Calu3 (cell line): ENCODE data around the gene PRKAA1. TPM values are rescaled to one million over a fixed set of nuclear protein-coding genes. Genes with fewer than 3 reads are reported as not detected.
"Not testable (repeated sequence)": the region's sequence is repeated elsewhere in the genome, so short reads cannot be mapped to it uniquely, and the experiment has no call there.

ENCODE experiments used
- BruUV-seq: library from RNA; stranded (reverse); fragments of 400-500 nt; replicated peaks from 2 replicates; lab custom pipeline; 2021; lab: Mats Ljungman, UMichigan
- CTCF ChIA-PET: fragments of 300-600 bp; sonication (Branson Sonifier 250); formaldehyde crosslinking; loops from one replicate; lab custom pipeline; 2022; ENCODE audit warnings: antibody characterized with exemption; lab: Charles Lee
- DNase-seq: peaks from one replicate; pipeline ENCODE4 v3.0.0; 2022
- H3K27ac Mint-ChIP-seq: one replicate; pipeline ENCODE4 v1.8.0; 2022; ENCODE audit warnings: mixed read lengths; ENCODE audit not compliant: unreplicated experiment
- H3K27me3 Mint-ChIP-seq: one replicate; pipeline ENCODE4 v1.8.0; 2022; ENCODE audit warnings: mixed read lengths; ENCODE audit not compliant: unreplicated experiment
- H3K36me3 Mint-ChIP-seq: one replicate; pipeline ENCODE4 v1.8.0; 2022; ENCODE audit warnings: mild to moderate bottlenecking, moderate library complexity, mixed read lengths; ENCODE audit not compliant: insufficient read depth, unreplicated experiment
- H3K4me1 Mint-ChIP-seq: one replicate; pipeline ENCODE4 v1.8.0; 2022; ENCODE audit warnings: mild to moderate bottlenecking, low read depth, mixed read lengths; ENCODE audit not compliant: unreplicated experiment
- H3K4me3 Mint-ChIP-seq: one replicate; pipeline ENCODE4 v1.8.0; 2022; ENCODE audit warnings: mild to moderate bottlenecking, low read depth, moderate library complexity, mixed read lengths; ENCODE audit not compliant: unreplicated experiment
- H3K9me3 Mint-ChIP-seq: one replicate; pipeline ENCODE4 v1.8.0; 2022; ENCODE audit warnings: low read depth, mixed read lengths; ENCODE audit not compliant: unreplicated experiment
- CTCF ChIP-seq: fragments of 200-600 bp; IDR thresholded peaks from one replicate; pipeline ENCODE4 v1.8.0; 2022; ENCODE audit warnings: antibody characterized with exemption; ENCODE audit not compliant: unreplicated experiment
- intact Hi-C: fragments of 100-400 bp; cut with micrococcal nuclease; formaldehyde crosslinking; loops from one replicate; pipeline ENCODE4 v1.10.0; 2022; ENCODE audit not compliant: unreplicated experiment
- total RNA-seq: library from RNA; stranded (reverse); gene quantifications from 2 replicates; pipeline ENCODE4 v1.2.3, GENCODE V29; 2022

PRKAA1 gene
- total RNA-seq, 1 experiment from 2014 or later, result 118 TPM

- no TSS peak for BruUV-seq
- H3K4me3 Mint-ChIP-seq, result no peak overlapping the region
- DNase-seq, result no peak
- no peaks in the 10 kb centered on the region for H3K4me1 Mint-ChIP-seq
- intact Hi-C loops, result no loop called here
- no peak overlapping the region for H3K27ac Mint-ChIP-seq
- H3K9me3 Mint-ChIP-seq, result no peaks in the 10 kb centered on the region
- CTCF ChIA-PET, result interaction anchor here (0.8 kb wide), 1 partner anchor 31 kb away, joined by 3 read pairs; no protein-coding TSS in a partner anchor
- no peaks in the 10 kb centered on the region for H3K27me3 Mint-ChIP-seq
- peak; percentile 36 for TF ChIP-seq CTCF
- H3K36me3 Mint-ChIP-seq, result no peaks in the 10 kb centered on the region
Observed at GRCh38 chr5:40716000-40716399, 82.2 kb downstream of the PRKAA1 start.

- Mint-ChIP-seq H3K9me3 (no peaks in the 10 kb centered on the region), H3K4me1 (no peaks in the 10 kb centered on the region), H3K27me3 (no peaks in the 10 kb centered on the region), H3K4me3 (no peak overlapping the region), H3K36me3 (no peaks in the 10 kb centered on the region), H3K27ac (no peak overlapping the region)
- CTCF ChIA-PET, result no interaction called here
- intact Hi-C loops, result no loop called here
- TF ChIP-seq CTCF, result no peak
- no peak for DNase-seq
- BruUV-seq, result no TSS peak
Observed at GRCh38 chr5:40714001-40714400, 84.2 kb downstream of the PRKAA1 start.

GRCh38 chr5:40710575-40710974 lies 87.6 kb downstream of the PRKAA1 start:
- BruUV-seq, H3K4me3 Mint-ChIP-seq, intact Hi-C loops, H3K9me3 Mint-ChIP-seq, H3K27me3 Mint-ChIP-seq, DNase-seq, H3K27ac Mint-ChIP-seq, H3K4me1 Mint-ChIP-seq, CTCF ChIA-PET, H3K36me3 Mint-ChIP-seq: not testable (repeated sequence)

Other genes starting within 250 kb of the PRKAA1 start
- gene PTGER4, start 118.5 kb downstream of the PRKAA1 start, total RNA-seq, result 28.5 and 28.7 TPM in 2 replicates
- 11.3 and 14.0 TPM in 2 replicates for gene TTC33, start 42.4 kb downstream of the PRKAA1 start, total RNA-seq
- gene RPL37, start 36.8 kb upstream of the PRKAA1 start, total RNA-seq, result 984 and 1,038 TPM in 2 replicates
- gene CARD6, start 43.0 kb upstream of the PRKAA1 start, total RNA-seq, result 5.9 and 8.2 TPM in 2 replicates
- gene C7, start 111.1 kb upstream of the PRKAA1 start, total RNA-seq, result not detected in 2 replicates